GM21528 (cell line): ENCODE data around the gene SLC4A4.
A peak's percentile ranks its signal among the peaks of the same experiment; 100 is the strongest.

Source experiments
- ATAC-seq: cut with Tn5 transposase; IDR thresholded peaks from one replicate; pipeline ENCODE4 v1.9.1; 2021; ENCODE audit warnings: mild to moderate bottlenecking, moderate library complexity; ENCODE audit not compliant: unreplicated experiment, low FRiP score

SLC4A4 gene

DNA sequence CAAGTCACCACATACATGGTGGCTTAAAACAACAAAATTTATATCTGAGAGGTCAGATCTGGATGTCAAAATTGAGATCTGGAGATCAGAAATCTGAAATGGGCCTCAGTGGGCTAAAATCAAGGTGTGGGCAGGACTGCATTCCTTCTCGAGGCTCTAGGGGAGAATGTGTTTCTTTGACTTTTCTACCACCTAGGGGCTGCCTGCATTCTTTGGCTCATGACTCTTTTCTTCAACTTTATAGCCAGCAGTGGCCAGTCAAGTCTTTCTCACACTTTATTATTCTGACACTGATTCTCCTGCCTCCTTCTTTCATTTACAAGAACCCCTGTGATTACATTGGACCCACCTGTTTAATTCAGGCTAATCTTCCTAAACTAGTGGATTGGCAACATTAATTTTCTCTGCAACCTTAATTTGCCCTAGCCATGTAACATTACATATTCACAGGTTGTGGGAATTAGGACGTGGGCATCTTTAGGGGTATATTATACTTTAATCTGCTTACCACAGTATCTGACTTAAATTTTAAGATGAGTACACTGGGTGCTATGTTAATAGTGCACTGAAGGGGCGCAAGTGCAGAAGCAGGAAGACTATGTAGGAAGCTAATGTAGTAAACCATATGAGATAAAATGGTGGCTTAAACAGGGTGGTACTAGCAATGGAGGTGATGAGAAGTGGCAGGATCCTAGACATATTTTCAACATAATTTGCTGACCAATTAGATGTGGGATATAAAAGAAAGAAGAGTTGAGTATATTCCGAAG is 188.0 kb downstream of the SLC4A4 start:
- no peak for ATAC-seq

DNA sequence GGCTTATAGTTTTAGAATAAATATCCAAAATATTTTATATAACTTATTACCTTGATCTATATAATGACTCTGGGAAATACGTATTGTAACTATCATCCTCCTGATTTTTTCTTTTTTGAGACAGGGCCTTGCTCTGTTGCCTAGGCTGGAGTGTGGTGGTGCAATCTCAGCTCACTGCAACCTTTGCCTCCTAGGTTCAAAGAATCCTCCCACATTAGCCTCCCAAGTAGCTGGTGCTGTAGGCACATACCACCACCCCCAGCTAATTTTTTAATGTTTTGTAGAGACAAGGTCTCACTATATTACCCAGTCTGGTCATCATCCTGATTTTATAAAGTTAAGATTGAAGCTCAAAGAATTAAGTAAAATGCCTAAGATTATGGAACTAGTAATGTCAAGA is 193.6 kb downstream of the SLC4A4 start:
- ATAC-seq, result no peak

DNA sequence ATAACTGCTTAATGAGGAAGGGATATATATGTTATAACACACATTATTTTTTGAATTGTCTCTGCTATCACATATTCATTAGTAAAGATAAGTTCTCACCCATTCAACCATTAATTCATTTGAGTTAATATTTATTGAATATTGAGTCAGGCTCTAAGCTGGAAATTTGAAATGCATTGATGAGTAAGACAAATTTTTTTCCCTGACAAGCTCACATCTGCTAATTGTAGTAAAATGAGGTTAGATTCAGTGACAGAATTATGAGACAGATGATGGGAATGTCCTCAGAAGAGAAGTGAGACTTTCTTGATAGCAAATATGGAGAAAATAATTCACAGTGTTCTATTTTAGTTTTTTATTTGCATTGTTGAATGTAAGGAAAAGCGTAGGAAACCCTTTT is 194.3 kb downstream of the SLC4A4 start:
- ATAC-seq, result no peak

DNA sequence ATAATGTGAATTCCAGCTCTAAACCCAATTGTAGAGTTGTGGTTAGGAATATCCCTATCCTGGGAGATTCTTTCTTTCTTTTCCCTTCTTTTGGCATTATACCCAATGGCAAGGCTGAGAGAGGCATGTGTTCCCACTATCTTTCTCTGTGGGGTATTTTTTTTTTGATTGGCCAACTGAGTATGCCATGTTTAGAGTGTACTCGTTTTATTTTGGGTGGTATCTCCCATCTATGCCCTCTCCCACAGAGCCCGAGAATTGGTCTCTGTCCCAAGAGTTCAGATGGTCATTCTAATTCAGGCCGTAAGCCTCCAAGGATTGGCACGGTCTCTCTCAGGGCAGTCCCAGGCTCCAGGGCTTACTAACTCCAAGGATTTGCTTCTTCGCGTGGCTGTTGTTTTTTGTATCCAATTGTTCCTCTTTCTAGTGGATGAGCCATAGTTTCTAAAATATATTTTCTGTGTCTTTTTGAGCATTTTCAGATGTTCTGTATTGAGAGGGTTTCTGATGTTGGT is 198.8 kb downstream of the SLC4A4 start:
- ATAC-seq, result no peak

DNA sequence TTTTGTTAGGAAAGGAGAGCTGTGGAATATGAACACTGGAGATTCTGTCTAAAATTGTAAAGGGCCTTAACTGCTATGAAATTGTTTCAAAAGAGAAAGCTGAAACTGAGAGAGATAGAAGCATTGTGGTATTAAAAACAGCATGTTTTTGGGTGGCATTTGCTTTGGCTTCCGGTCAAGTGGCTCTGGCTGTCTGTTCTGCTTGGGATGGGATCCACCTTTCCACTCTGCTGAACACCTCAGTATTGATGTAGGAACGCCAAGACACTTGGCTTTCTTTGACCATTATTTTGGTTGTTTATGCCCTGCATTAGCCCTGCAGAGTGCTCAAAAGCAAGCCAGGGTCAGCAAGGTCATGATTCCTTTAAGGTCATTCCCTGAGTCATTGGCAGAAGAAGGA is 199.7 kb downstream of the SLC4A4 start:
- ATAC-seq, result no peak

DNA sequence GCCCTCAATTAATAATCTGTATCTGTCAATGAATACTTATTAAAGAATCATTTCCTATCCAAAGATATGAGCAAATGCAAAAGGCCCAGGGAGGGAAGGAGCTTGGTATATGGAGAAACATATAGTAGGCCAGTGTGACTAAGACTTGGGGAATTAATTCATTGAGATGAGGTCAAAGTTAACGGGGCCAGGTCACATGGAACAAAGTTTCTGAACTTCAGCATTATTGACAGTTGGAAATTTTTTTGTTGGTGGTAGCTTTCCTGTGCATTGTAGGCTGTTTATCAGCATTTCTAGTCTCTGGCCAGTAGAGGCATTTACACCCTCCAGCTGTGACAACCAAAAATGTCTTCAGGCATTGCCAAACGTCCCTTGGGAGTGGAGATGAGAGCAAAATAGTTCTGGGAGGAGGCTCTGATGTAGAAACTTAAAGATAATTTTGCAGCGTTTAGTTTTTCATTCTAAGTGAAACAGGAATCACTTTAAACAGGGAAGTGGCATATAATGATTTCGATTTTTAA is 202.0 kb downstream of the SLC4A4 start:
- ATAC-seq, result no peak

DNA sequence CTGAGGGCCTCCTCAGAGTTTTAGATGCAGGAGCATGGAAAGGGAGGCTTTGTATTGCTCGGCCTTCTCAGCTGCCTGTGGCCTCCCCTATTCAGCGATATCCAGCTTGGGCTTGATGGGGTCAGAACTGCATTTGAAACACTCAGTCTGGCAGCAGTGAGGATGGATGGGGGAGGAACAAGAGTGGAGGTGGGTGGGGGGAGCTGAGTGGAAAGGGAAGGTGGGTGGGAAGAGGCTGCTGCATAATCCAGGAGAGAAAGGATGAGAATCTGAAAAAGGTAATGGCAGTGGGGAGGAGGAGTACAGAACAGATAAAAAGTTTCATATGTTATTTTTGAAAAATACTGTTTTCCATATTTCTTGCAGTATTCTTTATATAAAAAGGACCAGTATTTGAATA is 202.7 kb downstream of the SLC4A4 start:
- ATAC-seq, result no peak

DNA sequence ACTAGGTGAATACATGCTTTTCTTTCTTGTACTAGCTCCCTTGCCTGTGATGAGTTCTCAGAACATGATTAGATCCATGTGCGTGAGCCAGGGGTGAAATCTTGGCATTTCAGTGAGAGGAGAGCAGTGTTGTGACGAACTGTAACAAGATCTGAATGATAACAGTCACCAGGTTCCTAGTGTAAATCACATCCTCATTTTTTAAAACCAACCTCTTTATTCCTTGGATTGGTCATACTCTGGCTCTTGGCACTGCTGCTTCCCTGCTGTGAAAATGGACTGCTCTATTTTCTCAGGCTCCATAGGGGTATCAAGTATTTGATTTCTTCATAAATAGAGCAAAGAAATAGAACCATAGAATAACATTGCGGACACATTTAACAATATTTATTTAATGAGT is 206.3 kb downstream of the SLC4A4 start:
- no peak for ATAC-seq

DNA sequence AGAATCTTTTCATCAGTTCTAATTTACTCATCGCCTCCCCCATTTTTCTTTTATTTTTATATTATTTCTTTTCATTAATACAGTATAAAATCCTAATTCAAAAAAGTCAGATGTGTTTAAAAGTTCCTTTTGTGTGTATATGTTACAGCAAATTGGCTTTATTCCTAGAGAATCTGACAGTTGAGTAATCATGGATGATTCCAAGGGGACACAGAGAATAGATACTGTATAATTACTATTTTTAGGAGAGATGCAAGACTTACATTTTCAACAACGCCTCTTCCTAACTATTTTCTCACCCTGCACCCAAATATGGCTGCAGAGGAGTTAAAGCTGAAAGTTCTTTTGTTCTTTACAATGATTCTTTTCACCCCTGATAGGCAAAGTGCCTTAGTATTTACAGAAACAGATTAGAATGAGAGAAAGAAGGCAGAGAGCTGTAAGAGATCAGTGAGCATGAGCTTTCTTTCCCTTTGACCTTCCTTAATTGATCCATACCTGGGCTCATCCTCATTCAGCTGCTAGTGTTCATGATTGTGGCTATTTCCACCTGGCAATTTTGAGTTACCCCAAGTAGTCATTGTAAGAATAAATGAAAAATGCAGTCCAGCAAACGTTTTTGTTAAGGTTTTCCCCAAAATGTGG is 210.8 kb downstream of the SLC4A4 start:
- ATAC-seq, result no peak

DNA sequence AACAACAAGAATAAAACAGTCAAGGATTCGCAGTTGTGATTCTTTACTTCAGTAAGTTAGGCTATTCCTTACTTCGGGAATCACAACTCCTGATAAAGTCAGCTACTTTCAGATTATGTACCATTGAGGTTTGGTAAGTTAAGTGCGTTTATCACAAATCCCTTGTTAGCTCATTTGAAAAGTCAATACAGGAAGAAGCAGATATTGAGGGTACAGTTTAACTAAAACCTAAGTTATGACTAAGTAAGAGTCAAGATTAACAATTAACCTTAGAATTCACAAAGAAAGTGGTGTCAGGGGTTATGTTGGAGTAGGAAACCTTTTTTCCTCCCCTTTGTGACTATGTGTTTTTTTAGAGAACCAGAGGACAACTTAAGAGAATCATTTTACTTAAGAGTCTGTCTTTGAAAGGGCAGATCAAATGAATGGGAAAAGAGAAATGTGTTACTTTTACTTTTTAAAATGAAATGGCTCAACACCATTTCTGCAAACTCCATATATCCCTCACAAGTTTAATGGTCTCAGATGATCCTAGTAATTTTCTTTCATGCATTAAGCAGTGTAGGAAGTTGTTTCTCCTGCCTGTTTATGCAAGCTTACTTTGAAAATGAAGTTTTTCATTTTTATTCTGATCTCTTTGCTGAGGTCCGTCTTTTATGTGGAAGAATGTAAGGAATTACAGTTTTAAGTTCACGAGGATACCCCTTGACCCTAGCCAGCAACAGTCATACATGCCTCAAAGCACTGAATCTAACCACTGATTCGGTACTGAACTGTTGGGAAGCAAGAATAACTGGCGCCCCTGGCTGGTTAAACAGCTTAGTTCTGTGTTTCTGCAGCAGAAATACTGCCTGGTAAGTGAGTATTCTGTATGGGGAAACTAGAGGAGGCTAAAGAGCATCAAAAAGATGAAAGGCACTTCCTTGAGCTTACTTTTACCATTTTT is 211.7 kb downstream of the SLC4A4 start:
- ATAC-seq, result no peak

DNA sequence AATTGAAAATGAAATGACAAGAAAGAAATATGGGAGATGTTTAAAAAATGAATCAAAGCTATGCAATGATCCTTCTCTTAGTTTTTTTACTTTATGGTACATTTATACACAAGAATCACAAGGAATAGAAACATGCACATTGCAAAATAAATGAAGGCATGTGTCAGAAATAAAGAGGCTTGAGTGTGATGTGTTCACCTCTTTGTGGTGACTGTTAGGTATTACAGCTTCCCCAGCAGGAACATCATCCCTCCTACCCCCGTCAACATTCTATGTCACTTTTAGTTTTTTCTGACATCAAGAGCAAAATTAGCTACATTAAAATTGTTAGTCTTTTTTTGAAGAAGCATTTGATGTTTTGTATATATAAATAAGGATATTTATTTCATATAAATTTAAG is 214.8 kb downstream of the SLC4A4 start:
- no peak for ATAC-seq

DNA sequence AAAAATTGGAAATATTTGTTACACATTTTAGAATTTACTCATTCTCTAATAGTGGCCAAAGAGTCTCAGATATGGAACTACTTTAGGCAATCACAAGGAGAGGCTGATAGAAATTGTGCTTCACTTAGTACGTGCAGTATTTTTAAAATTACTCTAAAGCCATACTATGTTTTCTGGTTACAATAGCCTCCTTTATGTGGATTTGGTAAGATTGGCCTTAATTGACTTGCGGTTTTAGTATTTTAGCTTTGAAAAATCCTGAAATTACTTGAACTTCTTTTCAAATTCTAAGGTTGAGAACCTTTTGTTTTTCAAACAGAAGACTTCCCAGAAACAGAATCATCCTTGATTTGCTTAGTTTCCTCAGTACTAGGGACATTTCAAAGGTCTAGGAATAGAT is 215.2 kb downstream of the SLC4A4 start:
- ATAC-seq, result no peak

DNA sequence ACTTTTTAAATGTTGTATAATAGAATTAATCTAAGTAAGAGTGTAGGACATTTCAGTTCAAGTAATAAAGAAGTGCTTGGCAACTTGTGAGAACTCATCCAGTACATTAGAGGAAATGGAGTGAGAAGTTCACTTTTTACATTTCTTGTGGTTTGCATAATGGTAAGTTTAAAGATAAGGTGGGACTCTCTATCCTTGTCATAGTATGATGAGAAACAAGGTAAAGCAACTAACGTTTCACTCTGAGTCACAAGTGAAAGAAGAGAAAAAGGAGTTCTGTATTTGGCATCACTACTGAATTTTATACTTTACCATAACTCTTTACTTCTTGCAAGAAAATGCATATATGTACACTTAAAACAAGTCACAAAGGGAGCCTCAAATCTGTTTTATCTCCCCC is 219.4 kb downstream of the SLC4A4 start:
- ATAC-seq, result peak; percentile 77

DNA sequence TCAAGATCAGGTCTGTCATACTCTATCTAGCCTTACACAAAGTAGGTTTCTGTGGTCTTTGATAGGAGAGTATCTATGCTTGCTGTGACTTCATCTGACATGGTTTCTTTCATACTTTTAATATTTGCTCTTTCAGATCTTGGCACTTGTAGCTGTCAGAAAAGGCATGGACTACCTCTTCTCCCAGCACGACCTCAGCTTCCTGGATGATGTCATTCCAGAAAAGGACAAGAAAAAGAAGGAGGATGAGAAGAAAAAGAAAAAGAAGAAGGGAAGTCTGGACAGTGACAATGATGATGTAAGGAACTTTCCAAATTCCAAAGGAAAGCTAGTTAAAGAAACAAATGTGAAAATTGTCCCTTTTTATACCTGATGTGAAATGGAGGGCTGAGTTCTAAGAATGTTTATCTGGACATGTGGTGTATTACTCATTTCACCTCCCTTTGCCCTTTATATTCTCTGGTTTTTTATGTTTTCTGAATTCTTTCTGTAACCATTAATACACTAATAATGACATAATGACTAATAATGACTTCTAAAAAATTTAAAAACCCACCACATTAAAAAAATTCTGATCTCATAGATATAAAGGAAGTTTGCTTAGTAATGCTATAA is 221.2 kb downstream of the SLC4A4 start:
- no peak for ATAC-seq

DNA sequence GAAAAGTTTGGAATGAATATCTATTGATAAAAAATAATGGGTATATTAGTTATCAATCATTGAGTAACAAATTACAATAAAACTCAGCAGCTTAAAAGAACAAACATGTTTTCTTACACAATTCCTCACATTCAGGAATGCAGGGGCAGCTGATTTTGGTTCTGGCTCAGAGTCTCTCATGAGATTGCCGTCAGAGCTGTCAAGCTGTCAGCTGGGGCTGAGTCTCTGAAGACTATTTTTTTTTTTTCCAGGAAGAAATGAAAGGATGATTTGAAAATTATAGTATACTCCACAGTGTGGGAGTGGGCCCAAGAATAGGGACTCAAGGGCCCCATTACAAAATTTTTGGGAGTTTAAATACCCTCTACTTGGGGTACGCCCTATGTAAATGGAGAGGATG is 226.0 kb downstream of the SLC4A4 start:
- ATAC-seq, result no peak

DNA sequence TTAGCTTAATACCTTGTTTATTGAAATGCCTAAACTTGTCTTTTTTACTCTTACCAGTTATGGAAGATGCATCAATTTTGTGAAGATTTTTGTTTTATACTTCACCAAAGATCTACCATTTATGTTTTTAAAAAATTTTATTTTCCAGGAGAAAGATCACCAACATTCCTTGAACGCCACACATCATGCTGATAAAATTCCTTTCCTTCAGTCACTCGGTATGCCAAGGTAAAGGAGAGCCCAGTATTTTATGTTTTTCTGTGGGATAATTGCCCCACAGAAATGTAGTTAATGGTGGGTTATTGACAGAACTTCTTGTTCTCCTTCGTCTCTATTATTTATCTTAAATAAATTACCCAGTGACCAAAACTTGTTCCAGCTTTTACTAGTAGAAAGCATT is 228.0 kb downstream of the SLC4A4 start:
- ATAC-seq, result no peak

DNA sequence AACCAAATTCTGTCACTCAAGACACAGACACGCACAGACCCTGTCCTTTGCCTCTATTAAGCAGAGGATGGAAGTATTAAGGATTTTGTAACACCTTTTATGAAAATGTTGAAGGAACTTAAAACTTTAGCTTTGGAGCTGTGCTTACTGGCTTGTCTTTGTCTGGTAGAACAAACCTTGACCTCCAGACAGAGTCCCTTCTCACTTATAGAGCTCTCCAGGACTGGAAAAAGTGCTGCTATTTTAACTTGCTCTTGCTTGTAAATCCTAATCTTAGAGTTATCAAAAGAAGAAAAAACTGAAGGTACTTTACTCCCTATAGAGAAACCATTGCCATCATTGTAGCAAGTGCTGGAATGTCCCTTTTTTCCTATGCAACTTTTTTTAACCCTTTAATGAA is 229.3 kb downstream of the SLC4A4 start:
- no peak for ATAC-seq

DNA sequence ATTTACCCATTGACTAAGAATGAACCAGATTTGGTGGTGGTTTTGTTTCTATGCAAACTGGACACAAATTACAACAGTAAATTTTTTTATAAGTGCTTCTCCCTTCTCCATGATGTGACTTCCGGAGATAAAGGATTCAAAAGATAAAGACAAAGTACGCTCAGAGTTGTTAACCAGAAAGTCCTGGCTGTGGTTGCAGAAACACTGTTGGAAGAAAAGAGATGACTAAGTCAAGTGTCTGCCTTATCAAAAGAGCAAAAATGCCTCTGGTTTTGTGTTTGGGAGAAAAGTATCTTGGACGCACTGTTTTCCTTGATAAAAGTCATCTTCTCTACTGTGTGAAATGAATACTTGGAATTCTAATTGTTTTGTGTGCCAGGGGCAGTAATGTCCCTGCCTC is 231.7 kb downstream of the SLC4A4 start:
- no peak for ATAC-seq

DNA sequence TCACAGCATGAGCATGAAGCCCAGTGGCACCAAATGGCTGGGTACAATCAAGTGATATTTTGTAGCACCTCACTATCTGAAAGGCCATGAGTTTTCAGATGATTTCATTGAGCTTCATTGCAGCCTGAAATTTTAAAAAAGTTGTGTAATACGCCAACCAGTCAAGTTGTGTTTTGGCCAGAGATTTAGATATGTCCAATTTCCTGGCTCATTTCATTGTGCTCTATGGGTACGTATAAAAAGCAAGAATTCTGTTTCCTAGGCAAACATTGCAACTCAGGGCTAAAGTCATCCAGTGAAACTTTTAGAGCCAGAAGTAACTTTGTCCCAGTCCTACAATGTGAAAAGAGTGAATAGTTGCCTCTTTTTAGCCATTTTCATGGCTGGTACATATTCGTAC is 232.5 kb downstream of the SLC4A4 start:
- no peak for ATAC-seq

DNA sequence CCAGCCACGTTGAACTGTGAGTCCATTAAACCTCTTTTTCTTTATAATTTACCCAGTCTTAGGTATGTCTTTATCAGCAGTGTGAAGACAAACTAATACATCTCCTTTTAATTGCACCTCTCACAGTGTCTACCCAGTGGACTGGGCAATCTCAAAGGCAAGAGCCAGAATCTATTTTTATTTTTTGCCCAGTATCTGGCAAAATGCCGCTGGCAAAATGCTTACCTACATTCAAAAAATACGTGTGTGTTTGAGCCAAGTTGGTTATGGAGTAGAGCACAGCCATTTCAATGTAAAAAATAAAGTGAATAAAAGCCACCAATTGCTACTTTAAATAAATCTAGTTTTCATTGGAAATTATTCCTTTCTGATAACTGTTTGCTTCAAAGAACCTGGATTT is 245.2 kb downstream of the SLC4A4 start:
- ATAC-seq, result no peak
